Measurements from ENCODE around the gene FUZ. TPM values are rescaled to one million over a fixed set of nuclear protein-coding genes. Genes with fewer than 3 reads are reported as not detected.

The FUZ gene, protein sequence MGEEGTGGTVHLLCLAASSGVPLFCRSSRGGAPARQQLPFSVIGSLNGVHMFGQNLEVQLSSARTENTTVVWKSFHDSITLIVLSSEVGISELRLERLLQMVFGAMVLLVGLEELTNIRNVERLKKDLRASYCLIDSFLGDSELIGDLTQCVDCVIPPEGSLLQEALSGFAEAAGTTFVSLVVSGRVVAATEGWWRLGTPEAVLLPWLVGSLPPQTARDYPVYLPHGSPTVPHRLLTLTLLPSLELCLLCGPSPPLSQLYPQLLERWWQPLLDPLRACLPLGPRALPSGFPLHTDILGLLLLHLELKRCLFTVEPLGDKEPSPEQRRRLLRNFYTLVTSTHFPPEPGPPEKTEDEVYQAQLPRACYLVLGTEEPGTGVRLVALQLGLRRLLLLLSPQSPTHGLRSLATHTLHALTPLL
- total RNA-seq (2014; rRNA removed; shearing (Covaris generic)), result 0.14 and 1.0 TPM in 2 replicates
- 0.76 TPM in 1 of 2 replicates, not detected in the other for polyA plus RNA-seq (2014; cell fraction: nucleus; rRNA removed)

DNA sequence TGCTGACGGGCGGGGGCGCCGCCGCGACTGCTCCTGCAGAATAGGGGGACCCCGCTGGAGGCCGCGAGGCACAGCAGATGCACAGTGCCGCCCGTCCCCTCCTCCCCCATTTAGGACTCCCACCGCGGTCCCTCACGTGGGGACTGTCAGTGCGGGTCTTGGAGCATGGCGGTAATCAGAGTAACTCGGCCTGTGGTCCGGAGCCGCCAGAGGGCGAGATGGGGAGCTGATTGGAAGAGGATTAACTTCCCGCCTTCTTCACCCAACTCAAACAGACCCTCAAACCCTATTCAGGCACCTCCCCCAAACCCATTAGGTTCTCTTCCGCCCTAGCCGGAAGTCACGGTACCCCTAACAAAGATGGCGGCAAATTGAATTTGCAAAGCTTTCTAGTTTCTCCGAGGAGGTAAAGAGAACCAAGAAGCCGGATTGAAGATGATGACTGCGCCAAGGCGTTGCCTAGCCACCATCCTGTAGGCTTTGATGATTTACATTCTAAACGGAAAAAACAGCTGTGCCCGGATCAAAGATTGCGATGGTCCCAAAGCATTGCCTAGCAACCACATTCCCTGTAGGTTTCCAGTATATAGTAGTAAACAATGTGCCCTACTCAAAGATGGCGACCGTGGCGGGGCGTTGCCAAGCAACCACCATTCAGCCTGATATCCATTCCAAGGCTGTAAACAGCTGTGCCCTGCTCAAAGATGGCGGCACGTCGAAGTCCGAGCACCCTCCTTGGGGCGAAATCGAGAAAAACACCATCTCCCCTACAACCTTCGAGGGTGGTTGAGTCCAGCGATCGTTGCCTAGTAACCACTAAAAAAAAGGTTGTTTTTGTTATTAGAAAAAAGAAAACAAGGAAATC is at the start of gene FUZ:
TSS of gene FUZ (minus strand) at position 296 of the 865 bp plus-strand sequence. CDS start at position 110, 186 bp downstream.
- DNase-seq (ENCODE audit: extremely low read depth, low read depth), result peak; percentile 92

DNA sequence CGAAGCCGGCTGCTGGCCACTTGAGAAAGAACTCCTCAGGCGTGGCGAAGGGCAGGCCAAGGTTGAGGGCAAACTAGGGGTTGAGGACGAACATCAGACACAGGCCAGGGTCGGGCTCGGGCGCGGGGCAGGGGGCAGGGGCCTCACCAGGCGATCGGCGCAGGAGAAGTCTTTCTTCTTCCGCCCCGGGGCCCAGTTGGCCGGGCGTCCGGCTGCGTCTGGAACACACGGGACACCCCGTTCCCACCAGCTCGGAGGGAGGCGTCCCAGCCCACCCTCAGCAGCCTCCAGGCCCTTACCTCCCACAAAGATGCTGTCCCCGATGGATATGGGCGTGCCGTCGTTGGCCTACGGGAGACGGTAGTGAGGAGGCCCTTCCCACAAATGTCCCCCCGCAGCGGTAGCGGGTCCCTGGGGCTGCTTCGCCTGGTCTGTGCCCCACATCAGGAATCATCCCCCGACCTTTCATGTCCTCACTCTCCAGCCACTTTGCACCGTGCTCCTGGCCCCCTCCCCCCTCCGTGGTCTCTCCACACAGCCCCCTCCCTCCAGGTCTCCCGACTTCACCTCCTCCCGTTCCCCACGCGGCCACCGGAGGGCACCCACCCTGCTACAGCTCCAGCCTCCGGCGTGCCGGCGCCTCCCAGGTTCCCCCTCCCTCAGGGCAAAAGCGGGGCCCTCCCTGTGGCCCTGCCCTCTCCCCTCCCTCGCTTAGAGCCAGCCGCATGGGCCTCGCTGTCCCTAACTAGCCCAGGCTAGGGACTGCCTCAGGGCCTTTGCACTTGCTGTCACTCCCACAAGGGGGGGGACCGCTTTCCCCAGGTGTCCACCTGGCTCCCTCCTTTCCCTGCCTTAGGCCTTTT is 49.5 kb upstream of the FUZ start:
- no peak for DNase-seq (ENCODE audit: extremely low read depth, low read depth)

DNA sequence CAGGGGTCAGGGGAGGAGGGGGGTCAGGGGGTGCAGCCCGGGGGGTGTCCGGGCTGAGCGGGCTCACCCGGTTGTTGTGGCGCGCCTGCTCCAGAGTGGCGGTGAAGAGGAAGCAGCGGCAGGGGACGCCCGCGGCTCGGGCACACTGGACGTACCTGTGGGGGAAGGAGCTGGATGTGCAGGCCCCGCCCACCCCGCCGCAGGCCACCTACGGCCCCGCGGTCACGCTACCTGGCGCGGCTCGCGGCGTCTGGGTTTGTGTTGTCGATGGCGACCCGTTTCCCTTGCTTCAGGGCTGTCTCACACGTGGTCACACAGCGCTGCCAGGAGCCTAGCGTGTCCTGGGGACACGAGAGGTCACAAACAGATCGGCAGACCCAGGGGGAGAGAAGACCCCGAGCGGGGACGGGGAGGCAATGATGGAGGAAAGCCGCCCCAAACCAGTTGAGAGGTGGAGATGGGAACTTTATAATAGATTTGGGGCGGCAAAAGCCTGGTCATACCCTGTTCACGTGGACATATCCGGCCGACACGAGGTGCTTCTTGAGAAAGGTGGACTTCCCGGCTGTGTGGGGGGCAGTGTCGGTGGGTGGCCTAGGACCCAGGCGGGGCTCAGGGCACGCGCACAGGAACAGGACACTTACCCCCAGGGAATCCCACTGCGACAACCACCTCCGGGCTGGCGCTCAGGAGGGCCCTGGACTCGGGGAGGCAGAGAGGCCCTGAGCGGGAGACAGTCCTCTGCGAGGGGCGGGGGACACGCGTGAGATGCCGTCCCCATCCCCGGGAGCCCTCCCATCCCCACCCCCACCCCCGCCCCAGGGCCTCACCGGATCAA is 48.7 kb upstream of the FUZ start:
- no peak for DNase-seq (ENCODE audit: extremely low read depth, low read depth)

DNA sequence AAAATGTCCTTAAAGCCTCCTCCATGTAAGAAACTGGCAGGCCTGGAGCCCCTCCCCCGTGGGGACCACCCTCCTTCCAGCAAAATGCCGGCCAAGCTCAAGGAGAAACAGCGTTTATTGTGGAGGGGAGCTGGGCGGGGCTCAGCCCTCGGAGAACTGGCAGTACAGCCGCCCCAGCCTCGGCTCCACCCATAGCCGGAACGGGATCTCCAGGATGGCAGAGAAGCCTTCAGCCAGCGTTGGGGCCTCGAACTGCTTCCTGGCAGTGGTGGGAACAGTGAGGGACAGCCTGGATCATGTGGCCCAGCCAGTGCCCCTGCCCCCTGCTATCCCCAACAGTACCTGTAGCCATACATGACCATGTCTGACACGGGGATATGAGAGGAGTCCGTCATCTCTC is 48.0 kb upstream of the FUZ start:
- DNase-seq (ENCODE audit: extremely low read depth, low read depth), result no peak

DNA sequence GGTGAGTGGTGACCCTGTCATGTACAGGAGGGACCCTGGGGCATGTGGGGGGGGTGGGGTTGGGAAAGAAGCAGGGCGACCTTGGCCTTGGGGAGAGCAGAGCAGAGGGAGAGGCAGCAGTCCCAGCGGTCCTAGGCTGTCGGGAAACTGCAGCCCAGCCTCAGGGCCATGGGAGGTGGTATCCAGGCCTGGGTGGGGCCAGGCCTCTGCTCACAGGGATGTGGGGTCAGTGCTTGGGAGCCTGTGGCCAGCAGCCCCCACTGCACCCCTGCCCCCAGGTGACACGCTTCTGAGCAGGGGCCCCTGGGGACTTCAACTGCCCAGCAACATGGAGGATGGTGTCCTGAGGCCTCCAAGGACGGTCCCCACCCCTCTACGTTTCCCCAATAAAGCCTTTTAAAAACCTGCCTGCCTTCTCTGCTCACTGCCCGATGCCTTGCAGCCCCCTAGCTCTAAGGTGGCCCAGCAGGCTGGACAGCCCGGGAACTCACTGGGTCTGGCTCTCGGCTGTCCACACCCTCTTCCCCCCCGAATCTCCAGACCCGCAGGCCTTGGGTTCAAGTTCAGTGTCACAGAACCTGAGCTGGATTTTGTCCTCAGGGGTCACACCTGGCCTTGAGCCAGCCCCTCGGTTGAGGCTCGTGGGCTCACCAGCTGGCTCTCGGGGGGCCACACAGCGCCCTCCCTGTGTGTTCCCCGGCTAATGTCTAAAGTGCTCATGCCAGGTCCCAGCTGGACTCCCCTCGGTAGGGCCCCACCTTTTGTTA is 47.4 kb upstream of the FUZ start:
- DNase-seq (ENCODE audit: extremely low read depth, low read depth), result no peak

DNA sequence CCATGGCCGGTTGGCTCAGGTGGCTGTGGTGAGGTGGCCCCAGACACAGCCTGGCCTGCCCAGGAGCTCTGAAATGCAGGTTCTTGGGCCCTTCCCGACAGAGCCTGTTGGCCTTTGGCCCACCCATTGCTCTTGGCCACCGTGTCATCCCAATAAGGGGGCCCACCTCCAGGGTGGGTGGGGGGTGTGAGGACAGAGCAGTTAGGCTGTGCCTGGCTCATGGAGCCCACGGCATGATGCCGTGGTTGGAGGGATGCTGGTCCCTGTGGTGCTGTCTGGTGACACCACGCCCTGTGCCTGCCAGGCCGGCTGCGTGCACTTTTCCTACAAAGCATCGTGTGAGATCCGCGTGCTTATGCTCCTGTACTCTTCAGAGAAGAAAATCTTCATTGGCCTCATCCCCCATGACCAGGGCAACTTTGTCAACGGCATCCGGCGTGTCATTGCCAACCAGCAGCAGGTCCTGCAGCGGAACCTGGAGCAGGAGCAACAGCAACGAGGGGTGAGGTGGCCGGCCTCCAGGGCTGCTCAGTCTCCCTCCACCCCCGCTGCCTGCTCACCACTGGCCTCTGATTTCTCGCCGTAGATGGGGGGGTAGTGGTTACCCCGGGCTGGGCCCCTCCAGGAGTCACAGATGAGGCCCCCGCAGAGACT is 46.7 kb upstream of the FUZ start:
- DNase-seq (ENCODE audit: extremely low read depth, low read depth), result no peak

DNA sequence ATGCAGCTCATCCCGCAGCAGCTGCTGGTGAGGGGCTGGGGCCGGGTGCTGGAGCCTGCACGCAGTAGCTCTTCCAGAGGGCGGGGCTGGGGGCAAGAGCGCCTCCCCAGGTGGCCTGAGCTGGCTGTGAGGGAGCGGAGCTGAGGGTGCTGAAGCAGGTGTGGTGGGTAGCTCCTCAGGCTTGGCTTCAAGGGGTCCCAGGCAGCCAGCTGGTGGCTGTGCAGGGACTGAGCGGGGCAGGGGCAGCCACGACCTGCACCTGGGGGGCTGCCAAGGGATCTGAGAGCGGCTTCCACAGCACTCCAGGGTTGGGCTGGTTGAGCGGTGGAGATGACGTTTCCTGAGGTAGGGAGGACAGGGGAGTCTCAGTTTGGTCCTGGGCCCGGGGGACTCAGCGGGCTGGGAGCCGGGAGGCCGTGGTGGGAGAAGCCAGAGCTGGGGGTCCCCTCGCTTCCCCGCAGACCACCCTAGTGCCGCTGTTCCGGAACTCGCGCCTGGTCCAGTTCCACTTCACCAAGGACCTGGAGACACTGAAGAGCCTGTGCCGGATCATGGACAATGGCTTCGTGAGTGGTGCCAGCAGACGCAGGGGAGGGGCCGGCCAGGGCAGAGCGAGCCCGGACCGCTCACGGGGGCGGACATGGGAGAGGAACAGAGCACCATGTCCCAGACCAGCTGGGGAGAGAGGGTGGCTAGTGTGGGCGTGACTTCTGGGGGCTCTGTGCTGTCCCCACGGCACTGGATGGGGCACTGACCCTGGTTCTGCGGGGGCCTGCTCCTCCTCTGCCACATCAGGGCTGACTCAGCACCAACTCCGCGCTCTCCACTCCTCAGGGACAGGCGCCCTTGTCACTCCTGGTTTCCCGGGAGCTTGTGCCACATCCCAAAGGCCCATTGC is 45.2 kb upstream of the FUZ start:
- DNase-seq (ENCODE audit: extremely low read depth, low read depth), result no peak

DNA sequence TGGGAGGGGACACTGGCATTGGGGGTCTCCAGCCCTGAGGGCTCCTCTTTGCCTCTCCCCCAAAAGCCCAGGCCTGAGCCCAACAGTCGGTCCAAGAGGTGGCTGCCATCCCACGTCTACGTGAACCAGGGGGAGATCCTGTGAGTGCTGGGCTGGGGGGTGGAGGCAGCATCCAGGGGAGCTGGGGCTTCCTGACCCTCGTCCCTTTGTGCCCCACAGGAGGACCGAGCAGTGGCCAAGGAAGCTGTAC is 44.7 kb upstream of the FUZ start:
- DNase-seq (ENCODE audit: extremely low read depth, low read depth), result no peak

DNA sequence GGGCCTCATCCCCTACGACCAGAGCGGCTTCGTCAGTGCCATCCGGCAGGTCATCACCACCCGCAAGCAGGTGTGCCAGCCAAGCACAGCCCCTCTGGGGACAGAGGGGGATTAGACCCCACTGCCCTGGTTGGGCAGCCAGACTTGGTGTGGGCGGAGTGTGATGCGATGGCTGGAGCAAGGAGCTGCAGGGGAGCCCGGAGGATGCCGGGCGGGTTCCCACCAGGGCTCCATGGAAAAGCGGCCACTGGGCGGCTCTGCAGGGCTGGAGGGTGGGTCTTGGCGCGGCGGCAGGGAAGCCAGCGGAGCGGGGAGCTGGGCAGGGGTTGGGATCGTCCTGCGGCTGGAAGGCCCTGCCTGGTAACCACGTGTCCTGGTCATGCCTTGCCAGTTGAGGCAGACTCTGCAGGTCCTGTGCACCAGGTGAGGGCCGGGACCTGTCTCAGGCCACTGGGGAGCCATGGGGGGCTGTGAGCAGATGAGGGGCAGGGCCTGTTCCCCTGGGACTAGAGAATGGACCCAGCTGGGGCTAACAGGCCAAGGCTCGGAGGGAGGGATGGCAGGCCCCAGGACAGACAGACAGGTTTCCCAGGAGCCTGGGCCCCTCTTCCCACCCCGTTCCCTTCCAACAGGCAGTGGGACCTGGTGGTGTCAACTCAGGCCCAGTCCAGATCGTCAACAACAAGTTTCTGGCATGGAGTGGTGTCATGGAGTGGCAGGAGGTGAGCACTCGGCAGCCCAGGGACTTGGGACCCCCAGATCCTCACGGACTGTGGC is 44.2 kb upstream of the FUZ start:
- no peak for DNase-seq (ENCODE audit: extremely low read depth, low read depth)

DNA sequence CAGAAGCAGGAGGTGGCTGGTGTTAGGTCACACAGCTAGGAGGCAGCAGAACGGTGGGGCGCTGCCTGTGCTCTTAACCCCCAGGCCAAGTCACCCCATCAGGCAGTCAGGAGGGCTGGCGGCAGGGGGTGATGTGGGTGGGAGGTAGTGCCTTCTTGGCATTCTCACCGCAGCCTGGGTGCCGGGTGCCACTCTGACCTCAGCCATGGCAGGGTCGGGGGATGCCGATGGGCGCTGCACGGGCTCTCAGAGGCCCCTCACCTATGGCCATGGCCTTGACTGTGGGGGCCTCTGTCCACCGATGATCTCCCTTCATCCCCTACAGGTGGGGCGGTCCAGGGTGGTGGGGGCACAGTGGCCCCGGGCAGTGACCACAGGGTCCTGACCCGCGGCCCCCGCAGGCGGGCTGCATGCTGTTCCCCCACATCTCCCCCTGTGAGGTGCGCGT is 43.5 kb upstream of the FUZ start:
- DNase-seq (ENCODE audit: extremely low read depth, low read depth), result no peak

DNA sequence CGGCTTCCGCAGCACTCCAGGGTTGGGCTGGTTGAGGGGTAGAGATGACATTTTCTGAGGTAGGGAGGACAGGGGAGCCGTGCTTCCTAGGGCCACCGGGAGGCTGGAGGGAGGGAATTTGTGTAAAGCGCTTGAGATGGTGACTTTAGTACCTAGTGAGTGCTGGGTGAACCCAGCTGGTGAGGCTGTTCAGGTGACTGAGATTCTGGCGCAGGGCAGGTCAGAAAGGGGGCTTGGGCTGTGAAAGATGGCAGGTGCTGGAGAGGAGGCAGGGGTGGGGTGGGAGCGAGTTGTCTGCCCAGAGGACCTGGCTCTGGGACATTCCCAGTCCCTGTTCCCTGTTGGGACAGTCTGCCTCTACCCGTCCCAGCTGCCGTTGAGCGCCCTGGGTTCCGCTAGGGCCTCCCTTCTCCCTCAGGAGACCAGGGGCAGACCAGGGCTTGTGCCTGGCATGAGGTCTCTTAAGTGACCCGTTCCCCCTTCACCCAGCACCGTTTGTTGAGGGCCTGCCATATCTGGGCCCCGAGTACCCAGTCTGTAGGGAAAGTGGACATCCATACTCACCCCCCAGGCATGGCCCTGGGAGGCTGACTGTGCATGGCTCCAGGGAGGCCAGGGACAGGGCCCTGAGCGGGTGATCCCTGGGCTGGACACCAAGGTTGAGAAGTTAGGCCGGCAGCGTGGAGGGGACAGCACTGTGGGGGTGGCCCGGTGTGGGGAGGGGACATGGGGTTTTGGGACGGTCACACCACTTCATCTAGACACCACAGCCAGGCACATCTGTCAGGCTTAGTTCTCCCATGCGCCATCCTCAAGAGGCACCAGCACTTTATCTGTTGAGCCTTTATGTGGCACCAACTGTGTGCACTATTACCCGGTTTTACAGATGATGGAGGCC is 42.8 kb upstream of the FUZ start:
- no peak for DNase-seq (ENCODE audit: extremely low read depth, low read depth)

DNA sequence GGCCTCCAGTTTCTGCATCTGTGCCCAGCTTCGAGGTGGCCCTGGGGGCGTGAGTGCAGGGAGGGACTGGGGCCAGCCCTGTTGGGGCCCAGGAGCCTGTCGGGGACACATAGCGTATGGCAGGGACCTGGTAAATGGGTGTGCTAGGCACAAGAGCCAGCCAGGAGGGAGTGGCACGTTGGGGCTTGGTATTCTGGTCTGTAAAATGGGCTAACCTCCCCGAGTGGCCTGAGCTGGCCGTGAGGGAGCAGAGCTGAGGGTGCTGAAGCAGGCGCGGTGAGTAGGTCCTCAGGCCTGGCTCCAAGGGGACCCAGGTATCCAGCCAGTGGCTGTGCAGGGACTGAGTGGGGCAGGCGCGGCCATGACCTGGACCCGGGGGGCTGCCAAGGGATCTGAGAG is 42.2 kb upstream of the FUZ start:
- DNase-seq (ENCODE audit: extremely low read depth, low read depth), result no peak

DNA sequence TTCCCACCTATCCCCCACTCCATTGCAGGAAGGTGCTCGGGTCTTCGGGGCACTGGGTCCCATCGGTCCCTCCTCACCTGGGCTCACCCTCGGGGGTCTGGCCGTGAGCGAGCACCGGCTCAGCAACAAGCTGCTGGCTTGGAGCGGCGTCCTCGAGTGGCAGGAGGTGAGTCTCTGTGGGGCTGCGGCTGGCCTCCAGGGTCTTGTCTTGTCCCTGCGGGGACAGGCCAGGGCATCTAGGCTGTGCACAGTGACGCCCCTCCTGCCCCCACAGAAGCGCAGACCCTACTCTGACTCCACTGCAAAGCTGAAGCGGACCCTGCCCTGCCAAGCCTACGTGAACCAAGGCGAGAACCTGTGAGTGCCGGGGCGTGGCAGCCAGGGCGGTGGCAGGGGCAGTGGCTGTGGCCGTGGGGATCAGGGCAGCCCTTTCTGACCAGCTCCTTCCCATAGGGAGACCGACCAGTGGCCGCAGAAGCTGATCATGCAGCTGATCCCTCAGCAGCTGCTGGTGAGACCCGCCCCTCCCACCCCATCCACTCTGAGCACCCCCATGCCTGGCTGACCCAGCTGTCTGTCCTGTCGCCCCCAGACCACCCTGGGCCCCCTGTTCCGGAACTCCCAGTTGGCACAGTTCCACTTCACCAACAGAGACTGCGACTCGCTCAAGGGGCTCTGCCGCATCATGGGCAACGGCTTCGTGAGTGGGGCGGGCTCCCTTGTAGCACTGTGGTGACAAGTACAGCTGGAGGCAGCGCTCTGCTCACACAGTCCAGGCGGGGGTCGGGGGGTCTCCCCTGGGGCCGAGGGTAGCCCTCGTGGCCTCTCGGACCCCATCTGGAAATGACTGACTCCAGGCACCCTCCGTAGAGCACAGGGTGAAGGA is 41.5 kb upstream of the FUZ start:
- DNase-seq (ENCODE audit: extremely low read depth, low read depth), result no peak

DNA sequence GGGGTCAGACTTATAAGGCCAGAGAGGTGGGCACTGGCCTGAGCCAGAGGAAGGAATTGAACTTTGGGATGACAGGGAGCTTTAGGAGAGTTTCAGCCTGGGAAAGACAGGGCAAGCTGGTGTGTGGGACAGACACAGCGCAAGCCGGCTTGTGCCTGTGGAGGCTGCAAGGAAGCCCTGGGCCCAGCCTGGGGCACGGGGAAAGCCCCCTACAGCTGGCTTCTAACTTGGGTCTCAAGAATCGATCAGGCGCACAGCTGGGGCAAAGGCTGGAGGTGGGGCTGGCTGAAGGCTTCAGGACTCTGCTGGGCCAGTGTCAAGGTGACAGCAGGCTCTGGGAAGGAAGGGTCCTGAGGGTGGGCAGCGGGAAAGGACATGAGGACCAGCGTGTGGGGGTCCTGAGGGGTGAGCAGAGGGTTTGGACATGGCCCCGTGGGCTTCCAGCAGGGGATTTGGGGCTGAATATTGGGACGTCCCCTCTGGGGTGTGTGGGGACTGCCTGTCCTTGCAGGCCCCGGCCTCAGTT is 40.8 kb upstream of the FUZ start:
- DNase-seq (ENCODE audit: extremely low read depth, low read depth), result no peak

Measured in NCI-H460 (cell line).